ENCODE results near the gene TMUB2. TPM values are rescaled to one million over a fixed set of nuclear protein-coding genes. Genes with fewer than 3 reads are reported as not detected.

The TMUB2 gene
- total and polyA plus RNA-seq, 2 of the 13 experiments (the other 11 are each of a cell fraction or from before 2014, with no cell fraction given), result 26.9 to 50.8 TPM

DNA sequence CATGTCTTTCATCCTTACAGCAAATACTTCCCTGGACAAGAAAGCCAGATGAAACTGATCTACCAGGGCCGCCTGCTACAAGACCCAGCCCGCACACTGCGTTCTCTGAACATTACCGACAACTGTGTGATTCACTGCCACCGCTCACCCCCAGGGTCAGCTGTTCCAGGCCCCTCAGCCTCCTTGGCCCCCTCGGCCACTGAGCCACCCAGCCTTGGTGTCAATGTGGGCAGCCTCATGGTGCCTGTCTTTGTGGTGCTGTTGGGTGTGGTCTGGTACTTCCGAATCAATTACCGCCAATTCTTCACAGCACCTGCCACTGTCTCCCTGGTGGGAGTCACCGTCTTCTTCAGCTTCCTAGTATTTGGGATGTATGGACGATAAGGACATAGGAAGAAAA is 3.7 kb downstream of the TMUB2 start:
- POLR2A ChIA-PET, result interaction anchor here (0.8 to 1.8 kb wide), 2 partner anchors 9 to 11 kb away, joined by 4 to 10 read pairs; partner anchors contain the start of gene ATXN7L3
- ATAC-seq (no peak), DNase-seq (ENCODE audit: low spot score) (no peak), FAIRE-seq (no peak)
- no peaks in the 10 kb centered on the region; a peak in 1 of 5 replicates for H3K27me3 ChIP-seq (ENCODE audit: control insufficient read depth in 1 of 2, insufficient read depth in 2 of 2, low read length in 2 of 2)
- peaks cover 16% of the 10 kb centered on the region for H3K4me1 ChIP-seq (ENCODE audit: insufficient read depth, low read length)
- no peak overlapping the region for H3K27ac ChIP-seq (ENCODE audit: extremely low read length, insufficient read depth, low read length)
- peaks cover 15 to 40% of the 10 kb centered on the region in 2 experiments for H3K36me3 ChIP-seq (replicated peaks in 1 of 2; ENCODE audit: control insufficient read depth in 1 of 2, insufficient read depth in 2 of 2, low read length in 2 of 2)
- no TSS peak for BruUV-seq (replicated peaks)
- H2AFZ ChIP-seq (ENCODE audit: low read length), result no peak overlapping the region
- H3K4me2 ChIP-seq (ENCODE audit: low read depth, low read length), result no peak overlapping the region
- intact Hi-C loops (cut with micrococcal nuclease; ENCODE audit: unreplicated experiment) (no loop called here), in situ Hi-C loops (cut with HindIII; ENCODE audit: extremely low pct_ligation_motif_present, low pct_unique_long_range_greater_than_20kb) (no loop called here)
- no peak overlapping the region for H3K4me3 ChIP-seq (replicated peaks in 1 of 3; ENCODE audit: insufficient read depth in 1 of 3, low read depth in 2 of 3, low read length in 3 of 3)
- 99% methylated on average over 10 of the region's 10 CpGs for WGBS (ENCODE audit: low lambda C conversion rate)
- H3K9ac ChIP-seq (ENCODE audit: insufficient read depth, low read depth, low read length), result no peak overlapping the region
- no peaks in the 10 kb centered on the region for H4K20me1 ChIP-seq (ENCODE audit: insufficient read depth, low read length)
- CTCF ChIA-PET (ENCODE audit: low intra/inter-chr PET ratio, low total read pairs), result no interaction called here
- H3K9me3 ChIP-seq (ENCODE audit: low read length), result no peaks in the 10 kb centered on the region
- H3K79me2 ChIP-seq (ENCODE audit: insufficient read depth, low read length), result peaks cover 18% of the 10 kb centered on the region
- no peak for TF ChIP-seq HNRNPH1 (optimal IDR thresholded peaks at IDR 0.05; ENCODE audit: low read depth, low read length)
- TF ChIP-seq, protein P1, sequence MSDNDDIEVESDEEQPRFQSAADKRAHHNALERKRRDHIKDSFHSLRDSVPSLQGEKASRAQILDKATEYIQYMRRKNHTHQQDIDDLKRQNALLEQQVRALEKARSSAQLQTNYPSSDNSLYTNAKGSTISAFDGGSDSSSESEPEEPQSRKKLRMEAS (IDR thresholded peaks at IDR 0.05), result 0 out of 2 replicates have a peak, but pooled peaks have one; percentile 12
- TF ChIP-seq, protein P2, sequence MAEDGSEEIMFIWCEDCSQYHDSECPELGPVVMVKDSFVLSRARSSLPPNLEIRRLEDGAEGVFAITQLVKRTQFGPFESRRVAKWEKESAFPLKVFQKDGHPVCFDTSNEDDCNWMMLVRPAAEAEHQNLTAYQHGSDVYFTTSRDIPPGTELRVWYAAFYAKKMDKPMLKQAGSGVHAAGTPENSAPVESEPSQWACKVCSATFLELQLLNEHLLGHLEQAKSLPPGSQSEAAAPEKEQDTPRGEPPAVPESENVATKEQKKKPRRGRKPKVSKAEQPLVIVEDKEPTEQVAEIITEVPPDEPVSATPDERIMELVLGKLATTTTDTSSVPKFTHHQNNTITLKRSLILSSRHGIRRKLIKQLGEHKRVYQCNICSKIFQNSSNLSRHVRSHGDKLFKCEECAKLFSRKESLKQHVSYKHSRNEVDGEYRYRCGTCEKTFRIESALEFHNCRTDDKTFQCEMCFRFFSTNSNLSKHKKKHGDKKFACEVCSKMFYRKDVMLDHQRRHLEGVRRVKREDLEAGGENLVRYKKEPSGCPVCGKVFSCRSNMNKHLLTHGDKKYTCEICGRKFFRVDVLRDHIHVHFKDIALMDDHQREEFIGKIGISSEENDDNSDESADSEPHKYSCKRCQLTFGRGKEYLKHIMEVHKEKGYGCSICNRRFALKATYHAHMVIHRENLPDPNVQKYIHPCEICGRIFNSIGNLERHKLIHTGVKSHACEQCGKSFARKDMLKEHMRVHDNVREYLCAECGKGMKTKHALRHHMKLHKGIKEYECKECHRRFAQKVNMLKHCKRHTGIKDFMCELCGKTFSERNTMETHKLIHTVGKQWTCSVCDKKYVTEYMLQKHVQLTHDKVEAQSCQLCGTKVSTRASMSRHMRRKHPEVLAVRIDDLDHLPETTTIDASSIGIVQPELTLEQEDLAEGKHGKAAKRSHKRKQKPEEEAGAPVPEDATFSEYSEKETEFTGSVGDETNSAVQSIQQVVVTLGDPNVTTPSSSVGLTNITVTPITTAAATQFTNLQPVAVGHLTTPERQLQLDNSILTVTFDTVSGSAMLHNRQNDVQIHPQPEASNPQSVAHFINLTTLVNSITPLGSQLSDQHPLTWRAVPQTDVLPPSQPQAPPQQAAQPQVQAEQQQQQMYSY (CRISPR knock-in tag; IDR thresholded peaks at IDR 0.05), result no peak
- no peak for TF ChIP-seq ZNF839 (CRISPR knock-in tag; IDR thresholded peaks at IDR 0.05; ENCODE audit: borderline replicate concordance)
- peak; percentile 20 for TF ChIP-seq AGO2 (optimal IDR thresholded peaks at IDR 0.05; ENCODE audit: low read depth, low read length)

Measured in HepG2 (cell line).